A673 (cell line): ENCODE results near the gene ANKRD13B. TPM values are rescaled to one million over a fixed set of nuclear protein-coding genes. Genes with fewer than 3 reads are reported as not detected.

Experiments
- BruUV-seq: library from RNA; stranded (reverse); fragments of 400-500 nt; replicated peaks from 2 replicates; lab custom pipeline; 2021; lab: Mats Ljungman, UMichigan
- CTCF ChIA-PET: fragments of 300-600 bp; sonication (Branson Sonifier 250); formaldehyde crosslinking; loops from one replicate; lab custom pipeline; 2022; ENCODE audit warnings: antibody characterized with exemption; lab: Charles Lee
- POLR2A ChIA-PET: fragments of 300-600 bp; sonication (Branson Sonifier 250); formaldehyde crosslinking; loops from one replicate; lab custom pipeline; 2022; ENCODE audit warnings: antibody characterized with exemption; ENCODE audit not compliant: low non-redundant PET; lab: Charles Lee
- DNase-seq: peaks from one replicate; pipeline ENCODE4 v3.0.0-alpha.2; 2015; ENCODE audit warnings: low spot score
- H3K27ac ChIP-seq: fragments of 200-600 bp; sonication (generic); 2 replicates; pipeline ENCODE4 v1.5.1; 2016; ENCODE audit warnings: mixed run types, low read depth, mild to moderate bottlenecking, mixed read lengths, antibody characterized with exemption, low read length; ENCODE audit not compliant: poor library complexity, severe bottlenecking
- H3K27me3 ChIP-seq: fragments of 200-600 bp; sonication (generic); replicated peaks from 2 replicates; pipeline ENCODE4 v1.6.1; 2017; ENCODE audit warnings: mixed run types, low read depth, mild to moderate bottlenecking, mixed read lengths, antibody characterized with exemption, low read length; ENCODE audit not compliant: insufficient read depth, poor library complexity
- H3K36me3 ChIP-seq: fragments of 200-600 bp; sonication (generic); 2 replicates; pipeline ENCODE4 v1.6.1; 2016; ENCODE audit warnings: mixed run types, mild to moderate bottlenecking, mixed read lengths, antibody characterized with exemption, low read length; ENCODE audit not compliant: insufficient read depth, poor library complexity, severe bottlenecking
- H3K4me1 ChIP-seq: fragments of 200-600 bp; sonication (generic); 2 replicates; pipeline ENCODE4 v1.6.1; 2017; ENCODE audit warnings: mixed run types, mild to moderate bottlenecking, mixed read lengths, antibody characterized with exemption, low read length; ENCODE audit not compliant: insufficient read depth, poor library complexity, severe bottlenecking
- H3K4me3 ChIP-seq: fragments of 200-600 bp; sonication (generic); 2 replicates; pipeline ENCODE4 v1.5.1; 2016; ENCODE audit warnings: low read depth, mixed run types, mild to moderate bottlenecking, mixed read lengths, low read length; ENCODE audit not compliant: poor library complexity, severe bottlenecking
- H3K9me3 ChIP-seq: fragments of 200-600 bp; sonication (generic); 2 replicates; pipeline ENCODE4 v1.6.1; 2016; ENCODE audit warnings: mixed run types, low read depth, mild to moderate bottlenecking, mixed read lengths, antibody characterized with exemption, low read length; ENCODE audit not compliant: poor library complexity, severe bottlenecking
- EZH2 ChIP-seq: fragments of 200-600 bp; sonication (generic); IDR thresholded peaks from 2 replicates; pipeline ENCODE4 v1.6.1; 2017; ENCODE audit warnings: borderline replicate concordance, low read depth, mild to moderate bottlenecking, mixed read lengths, antibody characterized with exemption, low read length; ENCODE audit not compliant: poor library complexity, severe bottlenecking
- intact Hi-C: fragments of 100-400 bp; cut with micrococcal nuclease; formaldehyde crosslinking; loops from one replicate; pipeline ENCODE4 v1.10.0; 2022; ENCODE audit not compliant: unreplicated experiment
- total RNA-seq: library from RNA; stranded (reverse); gene quantifications from 2 replicates; pipeline ENCODE4 v1.2.3, GENCODE V29; 2021
- TF ChIP-seq, protein P1 (sequence below): fragments of 300-800, 200-600 bp; sonication (generic); conservative IDR thresholded peaks from 2 replicates; pipeline ENCODE4 v1.5.1; 2017; ENCODE audit warnings: low read depth, mild to moderate bottlenecking, antibody characterized with exemption, low read length, moderate library complexity, mixed read lengths

The ANKRD13B gene
- total RNA-seq, 1 experiment from 2014 or later, result 81.5 TPM

DNA sequence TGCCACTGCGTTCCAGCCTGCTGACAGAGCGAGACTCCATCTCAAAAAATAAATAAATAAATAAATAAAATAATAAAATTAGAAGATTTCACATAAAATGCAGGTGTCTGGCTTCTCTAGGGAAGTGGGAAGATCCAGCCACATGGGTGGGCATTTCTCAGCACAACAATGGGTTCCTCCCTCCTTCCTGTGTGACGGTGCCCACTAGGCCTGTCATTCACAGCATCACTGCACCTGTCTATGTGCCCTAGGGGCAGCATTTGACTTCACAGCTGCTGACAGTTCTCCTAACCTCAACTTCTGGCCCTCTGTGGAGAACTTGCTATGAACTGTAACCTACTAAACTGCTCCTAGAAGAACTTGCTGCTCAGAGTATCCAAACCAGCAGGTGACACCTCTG lies 29.1 kb upstream of the ANKRD13B start:
- no peak for TF ChIP-seq EZH2
- TF ChIP-seq, protein P1, sequence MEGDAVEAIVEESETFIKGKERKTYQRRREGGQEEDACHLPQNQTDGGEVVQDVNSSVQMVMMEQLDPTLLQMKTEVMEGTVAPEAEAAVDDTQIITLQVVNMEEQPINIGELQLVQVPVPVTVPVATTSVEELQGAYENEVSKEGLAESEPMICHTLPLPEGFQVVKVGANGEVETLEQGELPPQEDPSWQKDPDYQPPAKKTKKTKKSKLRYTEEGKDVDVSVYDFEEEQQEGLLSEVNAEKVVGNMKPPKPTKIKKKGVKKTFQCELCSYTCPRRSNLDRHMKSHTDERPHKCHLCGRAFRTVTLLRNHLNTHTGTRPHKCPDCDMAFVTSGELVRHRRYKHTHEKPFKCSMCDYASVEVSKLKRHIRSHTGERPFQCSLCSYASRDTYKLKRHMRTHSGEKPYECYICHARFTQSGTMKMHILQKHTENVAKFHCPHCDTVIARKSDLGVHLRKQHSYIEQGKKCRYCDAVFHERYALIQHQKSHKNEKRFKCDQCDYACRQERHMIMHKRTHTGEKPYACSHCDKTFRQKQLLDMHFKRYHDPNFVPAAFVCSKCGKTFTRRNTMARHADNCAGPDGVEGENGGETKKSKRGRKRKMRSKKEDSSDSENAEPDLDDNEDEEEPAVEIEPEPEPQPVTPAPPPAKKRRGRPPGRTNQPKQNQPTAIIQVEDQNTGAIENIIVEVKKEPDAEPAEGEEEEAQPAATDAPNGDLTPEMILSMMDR, result no peak
- H3K36me3 ChIP-seq, result no peaks in the 10 kb centered on the region
- BruUV-seq, result no TSS peak
- POLR2A ChIA-PET, result no interaction called here
- no peaks in the 10 kb centered on the region for H3K9me3 ChIP-seq
- H3K4me1 ChIP-seq, result no peaks in the 10 kb centered on the region
- intact Hi-C loops, result loop anchor here (10.0 kb wide), 1 partner anchor 61 kb away; the partner anchor contains the start of gene CORO6
- no peaks in the 10 kb centered on the region for H3K27me3 ChIP-seq
- H3K4me3 ChIP-seq, result no peak overlapping the region
- no peak for DNase-seq
- no peak overlapping the region for H3K27ac ChIP-seq
- CTCF ChIA-PET, result no interaction called here

- Histone ChIP-seq H3K9me3 (no peaks in the 10 kb centered on the region), H3K27me3 (no peaks in the 10 kb centered on the region), H3K36me3 (no peaks in the 10 kb centered on the region), H3K4me3 (peak overlapping the region; percentile 83), H3K4me1 (peaks cover 7% of the 10 kb centered on the region), H3K27ac (no peak overlapping the region)
- no peak for TF ChIP-seq EZH2
- TF ChIP-seq, protein P1, result 0 out of 2 replicates have a peak, but pooled peaks have one; percentile 32
- intact Hi-C loops, result loop anchor here (10.0 kb wide), 1 partner anchor 59 kb away; the partner anchor contains the start of gene CORO6
- ChIA-PET CTCF (interaction anchor here (1.0 kb wide), 1 partner anchor 196 kb away, joined by 3 read pairs; no protein-coding TSS in a partner anchor), POLR2A (no interaction called here)
- BruUV-seq, result no TSS peak
- DNase-seq, result no peak
These were observed 27.1 kb upstream of the ANKRD13B start for GRCh38 chr17:29565643-29566472.

- intact Hi-C loops, result loop anchor here (10.0 kb wide), 1 partner anchor 58 kb away; the partner anchor contains the start of gene CORO6
- DNase-seq, result peak; percentile 51
- H3K4me3 ChIP-seq, result peak within 1 kb of the TSS; percentile 83
- no TSS peak for BruUV-seq
- H3K9me3 ChIP-seq, result no peaks in the 10 kb centered on the region
- peaks cover 7% of the 10 kb centered on the region for H3K4me1 ChIP-seq
- H3K27ac ChIP-seq, result peak within 1 kb of the TSS; percentile 75
- ChIA-PET CTCF (interaction anchor here (0.6 to 1.0 kb wide), 3 partner anchors 197 to 443 kb away, joined by 3 read pairs; no protein-coding TSS in a partner anchor), POLR2A (interaction anchor here (0.6 kb wide), 1 partner anchor 25 kb away, joined by 4 read pairs; no protein-coding TSS in a partner anchor)
- no peak for TF ChIP-seq EZH2
- TF ChIP-seq, protein P1, result no peak
- no peaks in the 10 kb centered on the region for H3K36me3 ChIP-seq
- no peaks in the 10 kb centered on the region for H3K27me3 ChIP-seq
These were observed 26.2 kb upstream of the ANKRD13B start, which contains the start of gene ABHD15 for GRCh38 chr17:29566473-29567303. TSS of gene ABHD15 (minus strand) at chr17:29567037. CDS start at chr17:29566966, 71 bp downstream.
